A673 (cell line): ENCODE measurements around the gene MRPL2.

Experiments
- EZH2 ChIP-seq: fragments of 200-600 bp; sonication (generic); IDR thresholded peaks from 2 replicates; pipeline ENCODE4 v1.6.1; 2017; ENCODE audit warnings: borderline replicate concordance, low read depth, mild to moderate bottlenecking, mixed read lengths, antibody characterized with exemption, low read length; ENCODE audit not compliant: poor library complexity, severe bottlenecking
- TF ChIP-seq, protein P1 (sequence below): fragments of 300-800, 200-600 bp; sonication (generic); conservative IDR thresholded peaks from 2 replicates; pipeline ENCODE4 v1.5.1; 2017; ENCODE audit warnings: low read depth, mild to moderate bottlenecking, antibody characterized with exemption, low read length, moderate library complexity, mixed read lengths

DNA sequence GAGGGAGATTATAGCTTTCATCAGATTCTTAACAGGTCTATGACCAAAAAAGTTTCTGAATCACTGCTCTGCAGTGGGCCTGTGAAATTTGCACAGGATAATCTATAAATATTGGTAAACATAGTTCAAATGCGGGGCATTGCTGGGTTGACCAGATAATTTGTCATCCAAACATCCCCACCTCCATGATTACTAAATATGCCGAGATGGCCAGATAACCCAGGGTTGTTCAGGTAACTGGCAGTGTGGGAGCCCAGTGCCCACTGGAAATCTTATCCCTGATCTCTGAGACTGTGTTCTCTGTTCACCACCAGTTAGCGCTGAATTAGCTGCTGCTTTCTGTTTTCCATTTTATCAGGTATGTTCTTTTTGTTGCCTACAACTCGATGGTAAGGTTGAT, 38.3 kb upstream of the MRPL2 start:
- TF ChIP-seq, protein P1, sequence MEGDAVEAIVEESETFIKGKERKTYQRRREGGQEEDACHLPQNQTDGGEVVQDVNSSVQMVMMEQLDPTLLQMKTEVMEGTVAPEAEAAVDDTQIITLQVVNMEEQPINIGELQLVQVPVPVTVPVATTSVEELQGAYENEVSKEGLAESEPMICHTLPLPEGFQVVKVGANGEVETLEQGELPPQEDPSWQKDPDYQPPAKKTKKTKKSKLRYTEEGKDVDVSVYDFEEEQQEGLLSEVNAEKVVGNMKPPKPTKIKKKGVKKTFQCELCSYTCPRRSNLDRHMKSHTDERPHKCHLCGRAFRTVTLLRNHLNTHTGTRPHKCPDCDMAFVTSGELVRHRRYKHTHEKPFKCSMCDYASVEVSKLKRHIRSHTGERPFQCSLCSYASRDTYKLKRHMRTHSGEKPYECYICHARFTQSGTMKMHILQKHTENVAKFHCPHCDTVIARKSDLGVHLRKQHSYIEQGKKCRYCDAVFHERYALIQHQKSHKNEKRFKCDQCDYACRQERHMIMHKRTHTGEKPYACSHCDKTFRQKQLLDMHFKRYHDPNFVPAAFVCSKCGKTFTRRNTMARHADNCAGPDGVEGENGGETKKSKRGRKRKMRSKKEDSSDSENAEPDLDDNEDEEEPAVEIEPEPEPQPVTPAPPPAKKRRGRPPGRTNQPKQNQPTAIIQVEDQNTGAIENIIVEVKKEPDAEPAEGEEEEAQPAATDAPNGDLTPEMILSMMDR: no peak
- TF ChIP-seq EZH2: no peak
